Endothelial cell (in vitro differentiated cells): ENCODE results near the gene JAKMIP3. TPM values are rescaled to one million over a fixed set of nuclear protein-coding genes. Genes with fewer than 3 reads are reported as not detected.

ENCODE experiments used
- DNase-seq: peaks from one replicate; pipeline ENCODE4 v3.0.0; 2021; ENCODE audit warnings: low spot score
- H3K27ac Mint-ChIP-seq: one replicate; pipeline ENCODE4 v1.8.0; 2021; ENCODE audit warnings: mixed read lengths, inconsistent platforms; ENCODE audit not compliant: unreplicated experiment
- H3K27me3 Mint-ChIP-seq: one replicate; pipeline ENCODE4 v1.8.0; 2021; ENCODE audit warnings: mild to moderate bottlenecking, moderate library complexity, mixed read lengths, inconsistent platforms; ENCODE audit not compliant: unreplicated experiment
- H3K36me3 Mint-ChIP-seq: one replicate; pipeline ENCODE4 v1.8.0; 2021; ENCODE audit warnings: mild to moderate bottlenecking, low read depth, mixed read lengths, inconsistent platforms; ENCODE audit not compliant: unreplicated experiment
- H3K4me1 Mint-ChIP-seq: one replicate; pipeline ENCODE4 v1.8.0; 2021; ENCODE audit warnings: mild to moderate bottlenecking, mixed read lengths, inconsistent platforms; ENCODE audit not compliant: unreplicated experiment
- H3K4me3 Mint-ChIP-seq: one replicate; pipeline ENCODE4 v1.8.0; 2021; ENCODE audit warnings: mild to moderate bottlenecking, mixed read lengths, inconsistent platforms; ENCODE audit not compliant: unreplicated experiment
- H3K9me3 Mint-ChIP-seq: one replicate; pipeline ENCODE4 v1.8.0; 2021; ENCODE audit warnings: mixed read lengths, inconsistent platforms; ENCODE audit not compliant: unreplicated experiment
- total RNA-seq: library from RNA; stranded (reverse); fragmentation: NEBNext Ultra II Directional; extraction: Animal tissue kit (Norgen Biotek cat#: 25700); gene quantifications from one replicate; pipeline ENCODE4 v1.2.1, GENCODE V29; 2021; ENCODE audit not compliant: unreplicated experiment
- TF ChIP-seq, protein P1 (sequence below): fragments of 200-600 bp; sonication (generic); IDR thresholded peaks from one replicate; pipeline ENCODE4 v1.5.0; 2021; ENCODE audit warnings: antibody characterized with exemption; ENCODE audit not compliant: unreplicated experiment

The JAKMIP3 gene
- total RNA-seq, 1 donor from 2014 or later: 0.05 TPM

DNA sequence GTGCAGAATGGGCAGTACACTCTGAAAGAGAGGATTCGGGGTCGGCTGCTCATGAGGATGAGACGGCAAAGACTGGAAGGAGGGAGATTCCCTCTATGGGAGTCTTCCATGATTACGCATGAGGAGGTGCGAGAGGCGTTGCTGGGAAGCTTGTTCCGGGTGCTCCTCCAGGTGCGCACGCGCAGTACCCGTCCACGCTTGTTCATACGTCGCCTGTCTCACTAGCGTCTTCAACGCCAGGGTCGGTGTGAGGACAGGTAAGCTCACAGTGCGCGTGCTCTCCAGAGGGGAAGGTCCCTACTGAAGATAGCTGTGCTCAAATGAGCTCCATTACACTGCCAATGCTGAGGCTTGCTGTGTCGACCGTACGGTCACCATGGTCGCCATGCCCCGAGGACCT is 44.7 kb upstream of the JAKMIP3 start:
- H3K36me3 Mint-ChIP-seq: peaks cover 10% of the 10 kb centered on the region
- peaks cover 11% of the 10 kb centered on the region for H3K4me1 Mint-ChIP-seq
- peaks cover 13% of the 10 kb centered on the region for H3K27me3 Mint-ChIP-seq
- H3K9me3 Mint-ChIP-seq: no peaks in the 10 kb centered on the region
- H3K4me3 Mint-ChIP-seq: peak overlapping the region; percentile 9
- no peak overlapping the region for H3K27ac Mint-ChIP-seq
- no peak for DNase-seq
- TF ChIP-seq, protein P1, sequence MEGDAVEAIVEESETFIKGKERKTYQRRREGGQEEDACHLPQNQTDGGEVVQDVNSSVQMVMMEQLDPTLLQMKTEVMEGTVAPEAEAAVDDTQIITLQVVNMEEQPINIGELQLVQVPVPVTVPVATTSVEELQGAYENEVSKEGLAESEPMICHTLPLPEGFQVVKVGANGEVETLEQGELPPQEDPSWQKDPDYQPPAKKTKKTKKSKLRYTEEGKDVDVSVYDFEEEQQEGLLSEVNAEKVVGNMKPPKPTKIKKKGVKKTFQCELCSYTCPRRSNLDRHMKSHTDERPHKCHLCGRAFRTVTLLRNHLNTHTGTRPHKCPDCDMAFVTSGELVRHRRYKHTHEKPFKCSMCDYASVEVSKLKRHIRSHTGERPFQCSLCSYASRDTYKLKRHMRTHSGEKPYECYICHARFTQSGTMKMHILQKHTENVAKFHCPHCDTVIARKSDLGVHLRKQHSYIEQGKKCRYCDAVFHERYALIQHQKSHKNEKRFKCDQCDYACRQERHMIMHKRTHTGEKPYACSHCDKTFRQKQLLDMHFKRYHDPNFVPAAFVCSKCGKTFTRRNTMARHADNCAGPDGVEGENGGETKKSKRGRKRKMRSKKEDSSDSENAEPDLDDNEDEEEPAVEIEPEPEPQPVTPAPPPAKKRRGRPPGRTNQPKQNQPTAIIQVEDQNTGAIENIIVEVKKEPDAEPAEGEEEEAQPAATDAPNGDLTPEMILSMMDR: no peak

DNA sequence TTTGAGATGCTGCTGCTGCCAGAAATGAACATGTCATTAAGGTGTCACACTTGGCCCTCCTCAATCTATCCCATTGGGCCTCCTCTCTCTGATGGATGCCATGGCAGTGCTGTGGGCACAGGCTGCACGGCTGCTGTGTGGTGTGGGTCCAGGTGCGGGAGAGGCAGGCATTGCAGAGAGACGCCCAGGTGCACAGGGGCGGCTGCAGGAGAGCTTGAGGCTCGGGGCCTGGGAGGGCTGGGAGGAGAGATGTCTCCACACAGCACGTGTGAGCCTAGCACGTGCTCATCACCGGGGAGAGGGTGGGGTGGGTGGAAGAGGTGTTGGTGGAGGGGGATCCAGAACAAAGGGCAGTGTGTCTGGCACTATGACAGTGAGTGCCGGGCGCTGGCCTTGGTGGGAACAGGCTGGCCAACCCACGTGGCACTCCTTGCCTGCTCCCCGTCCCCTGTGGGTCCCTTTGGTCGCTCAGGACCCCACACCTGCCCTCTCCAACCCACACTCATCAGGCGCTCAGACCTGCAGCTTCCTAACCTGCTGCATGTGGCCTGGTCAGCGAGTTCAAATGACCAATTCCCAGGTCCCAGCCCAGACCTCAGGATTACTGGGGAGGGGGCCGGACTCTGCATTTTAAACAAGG is 44.1 kb upstream of the JAKMIP3 start:
- Mint-ChIP-seq H3K27me3 (peaks cover 13% of the 10 kb centered on the region), H3K27ac (no peak overlapping the region), H3K4me3 (no peak overlapping the region), H3K36me3 (peaks cover 10% of the 10 kb centered on the region), H3K4me1 (peaks cover 5% of the 10 kb centered on the region), H3K9me3 (no peaks in the 10 kb centered on the region)
- DNase-seq: no peak
- TF ChIP-seq, protein P1: no peak

DNA sequence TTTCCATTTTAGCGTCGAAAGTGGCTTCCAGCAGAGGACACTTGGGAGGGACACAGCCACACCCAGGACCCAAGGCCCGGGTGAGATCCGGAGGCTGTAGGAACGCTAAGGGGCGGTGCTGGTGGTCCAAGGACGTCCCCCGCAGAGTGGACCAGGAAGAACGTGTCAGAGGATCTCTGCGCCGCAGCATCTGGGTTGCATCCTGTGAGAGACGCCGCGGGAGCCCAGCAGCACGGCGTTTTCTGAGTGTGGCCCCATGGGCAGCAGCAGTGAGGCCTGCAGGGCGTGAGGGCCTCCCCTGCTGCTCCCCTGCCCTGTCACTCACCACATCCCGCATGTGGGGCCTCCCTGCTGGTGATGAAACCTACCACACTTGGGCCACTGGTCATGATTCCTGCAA is 43.5 kb upstream of the JAKMIP3 start:
- TF ChIP-seq, protein P1: no peak
- H3K36me3 Mint-ChIP-seq: peaks cover 10% of the 10 kb centered on the region
- H3K27ac Mint-ChIP-seq: no peak overlapping the region
- H3K4me1 Mint-ChIP-seq: peaks cover 5% of the 10 kb centered on the region
- no peaks in the 10 kb centered on the region for H3K9me3 Mint-ChIP-seq
- H3K27me3 Mint-ChIP-seq: peaks cover 13% of the 10 kb centered on the region
- no peak overlapping the region for H3K4me3 Mint-ChIP-seq
- DNase-seq: no peak

DNA sequence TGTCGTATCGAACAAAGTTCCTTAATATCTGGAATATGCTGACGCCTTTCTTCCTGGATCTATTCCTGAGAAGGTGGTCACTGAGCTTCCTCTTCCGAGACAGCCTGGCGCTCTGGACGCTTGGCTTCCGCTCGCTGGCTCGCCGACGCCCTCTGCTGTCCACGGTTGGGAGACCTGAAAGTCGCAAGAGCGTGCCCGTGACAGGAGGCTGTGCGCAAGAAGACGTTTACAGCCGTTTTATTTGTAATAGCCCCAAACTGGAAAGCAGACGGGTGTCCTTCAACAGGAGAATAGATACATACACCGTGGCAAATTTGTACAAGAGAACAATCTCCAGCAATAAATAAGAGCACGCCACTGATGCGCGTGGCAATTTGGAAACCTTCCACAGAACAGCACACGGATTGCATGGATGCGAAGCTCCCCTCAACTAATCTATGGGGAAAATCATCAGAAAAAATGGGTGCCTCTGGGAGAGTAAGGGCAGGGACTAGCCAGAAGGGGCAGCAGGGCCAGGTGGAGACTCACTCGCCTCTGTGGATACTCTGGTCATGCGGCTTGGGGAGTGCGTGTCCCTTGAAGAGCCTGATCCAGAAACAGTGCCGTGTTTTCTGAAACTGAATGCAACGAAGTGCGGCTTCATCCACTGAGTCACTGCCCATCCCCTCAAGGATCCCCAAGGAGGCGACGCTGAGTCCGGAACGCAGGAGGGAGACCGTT is 42.5 kb upstream of the JAKMIP3 start:
- H3K9me3 Mint-ChIP-seq: no peaks in the 10 kb centered on the region
- DNase-seq: peak; percentile 91
- H3K4me3 Mint-ChIP-seq: peak overlapping the region; percentile 32
- TF ChIP-seq, protein P1: peak; percentile 77
- H3K4me1 Mint-ChIP-seq: peaks cover 5% of the 10 kb centered on the region
- peaks cover 10% of the 10 kb centered on the region for H3K36me3 Mint-ChIP-seq
- H3K27ac Mint-ChIP-seq: no peak overlapping the region
- peaks cover 13% of the 10 kb centered on the region for H3K27me3 Mint-ChIP-seq

DNA sequence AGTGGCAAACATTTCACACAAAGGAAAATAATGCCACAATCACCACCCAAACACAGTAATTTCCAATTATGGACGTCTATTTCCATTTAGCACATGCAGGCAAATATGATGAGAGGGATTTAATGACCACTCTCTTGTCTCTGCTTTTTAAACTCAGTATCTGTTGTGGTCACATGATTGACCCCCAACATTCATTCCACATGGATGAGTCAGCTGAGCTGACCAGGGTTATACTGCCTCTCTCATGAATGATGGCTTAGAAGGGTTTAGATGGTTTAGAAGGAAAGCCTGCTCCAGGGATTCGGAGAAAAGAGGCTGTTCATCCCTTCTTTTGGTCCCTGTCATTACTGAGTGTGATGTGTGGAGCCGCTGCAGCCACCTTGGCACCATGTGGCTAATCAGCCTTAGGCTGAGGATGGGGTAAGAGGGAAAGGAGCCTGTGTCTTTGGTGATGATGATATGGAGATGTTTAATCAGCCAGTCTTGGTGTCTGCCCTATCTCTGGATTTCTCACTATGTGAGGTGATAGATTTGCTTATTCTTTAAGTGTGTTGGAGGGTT is 38.2 kb upstream of the JAKMIP3 start:
- H3K27me3 Mint-ChIP-seq: peaks cover 2% of the 10 kb centered on the region
- H3K36me3 Mint-ChIP-seq: peaks cover 4% of the 10 kb centered on the region
- no peak overlapping the region for H3K27ac Mint-ChIP-seq
- H3K4me1 Mint-ChIP-seq: peaks cover 5% of the 10 kb centered on the region
- TF ChIP-seq, protein P1: no peak
- no peaks in the 10 kb centered on the region for H3K9me3 Mint-ChIP-seq
- DNase-seq: no peak
- H3K4me3 Mint-ChIP-seq: no peak overlapping the region
